PFSK-1 (cell line): ENCODE measurements around the gene RPS28.

ENCODE experiments used
- FOXP2 ChIP-seq: optimal IDR thresholded peaks from 2 replicates; pipeline ENCODE3; 2011; ENCODE audit warnings: borderline replicate concordance, control low read depth, inconsistent platforms; ENCODE audit not compliant: insufficient read depth; ENCODE audit errors: extremely low read length, extremely low read depth
- POLR2AphosphoS5 ChIP-seq: IDR thresholded peaks from 2 replicates; pipeline ENCODE4 v1.6.1; 2012; ENCODE audit warnings: low read depth, mild to moderate bottlenecking, control low read depth, low read length, moderate library complexity
- REST ChIP-seq, 2 experiments: IDR thresholded peaks; 2 replicates each; pipeline versions ENCODE4 v1.6.1 to v1.8.0; 2011 to 2012; ENCODE audit warnings: low read depth in 2 of 2, low read length in 2 of 2, control low read depth in 1 of 2, inconsistent platforms in 1 of 2, mild to moderate bottlenecking in 1 of 2, moderate library complexity in 1 of 2; ENCODE audit not compliant: insufficient read depth in 1 of 2
- SIN3A ChIP-seq: IDR thresholded peaks from 2 replicates; pipeline ENCODE4 v1.6.1; 2012; ENCODE audit warnings: mild to moderate bottlenecking, low read length, moderate library complexity, borderline replicate concordance; ENCODE audit not compliant: insufficient read depth
- TAF1 ChIP-seq: IDR thresholded peaks from 2 replicates; pipeline ENCODE4 v1.6.1; 2012; ENCODE audit warnings: low read length, control low read depth, borderline replicate concordance; ENCODE audit not compliant: insufficient read depth

GRCh38 chr19:8323781-8324185 lies 2.5 kb downstream of the RPS28 start:
- TF ChIP-seq POLR2AphosphoS5 (peak; percentile 69; the same call in 1 of the 2 replicates), SIN3A (no peak), TAF1 (no peak), FOXP2 (no peak), REST (IDR thresholded peaks at IDR 0.05; ENCODE audit: insufficient read depth in 1 of 2, low read depth in 2 of 2, low read length in 2 of 2) (no peak)
